Measurements from ENCODE around the gene SERPINH1. TPM values are rescaled to one million over a fixed set of nuclear protein-coding genes. Genes with fewer than 3 reads are reported as not detected.

Gene SERPINH1
- total RNA-seq, 1 experiment from 2014 or later: 89.8 TPM

- ChIA-PET POLR2A (interaction anchor here (0.7 kb wide), 1 partner anchor 15 kb away, joined by 5 read pairs; no protein-coding TSS in a partner anchor), CTCF (interaction anchor here (0.6 to 1.1 kb wide), 3 partner anchors 10 to 449 kb away, joined by 3 read pairs; no protein-coding TSS in a partner anchor)
- TF ChIP-seq CTCF (IDR thresholded peaks at IDR 0.05) (no peak), POLR2AphosphoS5 (IDR thresholded peaks at IDR 0.05; ENCODE audit: low read depth, low read length) (no peak), SIN3A (IDR thresholded peaks at IDR 0.05; ENCODE audit: borderline replicate concordance, insufficient read depth, low read depth, low read length) (no peak), TCF7L2 (IDR thresholded peaks at IDR 0.05; ENCODE audit: low read depth, low read length) (no peak)
- TF ChIP-seq, protein P1, sequence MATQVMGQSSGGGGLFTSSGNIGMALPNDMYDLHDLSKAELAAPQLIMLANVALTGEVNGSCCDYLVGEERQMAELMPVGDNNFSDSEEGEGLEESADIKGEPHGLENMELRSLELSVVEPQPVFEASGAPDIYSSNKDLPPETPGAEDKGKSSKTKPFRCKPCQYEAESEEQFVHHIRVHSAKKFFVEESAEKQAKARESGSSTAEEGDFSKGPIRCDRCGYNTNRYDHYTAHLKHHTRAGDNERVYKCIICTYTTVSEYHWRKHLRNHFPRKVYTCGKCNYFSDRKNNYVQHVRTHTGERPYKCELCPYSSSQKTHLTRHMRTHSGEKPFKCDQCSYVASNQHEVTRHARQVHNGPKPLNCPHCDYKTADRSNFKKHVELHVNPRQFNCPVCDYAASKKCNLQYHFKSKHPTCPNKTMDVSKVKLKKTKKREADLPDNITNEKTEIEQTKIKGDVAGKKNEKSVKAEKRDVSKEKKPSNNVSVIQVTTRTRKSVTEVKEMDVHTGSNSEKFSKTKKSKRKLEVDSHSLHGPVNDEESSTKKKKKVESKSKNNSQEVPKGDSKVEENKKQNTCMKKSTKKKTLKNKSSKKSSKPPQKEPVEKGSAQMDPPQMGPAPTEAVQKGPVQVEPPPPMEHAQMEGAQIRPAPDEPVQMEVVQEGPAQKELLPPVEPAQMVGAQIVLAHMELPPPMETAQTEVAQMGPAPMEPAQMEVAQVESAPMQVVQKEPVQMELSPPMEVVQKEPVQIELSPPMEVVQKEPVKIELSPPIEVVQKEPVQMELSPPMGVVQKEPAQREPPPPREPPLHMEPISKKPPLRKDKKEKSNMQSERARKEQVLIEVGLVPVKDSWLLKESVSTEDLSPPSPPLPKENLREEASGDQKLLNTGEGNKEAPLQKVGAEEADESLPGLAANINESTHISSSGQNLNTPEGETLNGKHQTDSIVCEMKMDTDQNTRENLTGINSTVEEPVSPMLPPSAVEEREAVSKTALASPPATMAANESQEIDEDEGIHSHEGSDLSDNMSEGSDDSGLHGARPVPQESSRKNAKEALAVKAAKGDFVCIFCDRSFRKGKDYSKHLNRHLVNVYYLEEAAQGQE (IDR thresholded peaks at IDR 0.05; ENCODE audit: insufficient read depth in 1 of 2, low read depth in 2 of 2, low read length in 1 of 2): no peak
- DNase-seq (ENCODE audit: low read depth, low spot score): no peak
- in situ Hi-C loops (cut with HindIII; ENCODE audit: low pct_unique_long_range_greater_than_20kb, low sequenced_read_pairs): no loop called here
- Histone ChIP-seq H3K27ac (ENCODE audit: low read length) (peak overlapping the region; percentile 20; the same call in 1 of the 2 replicates), H3K36me3 (ENCODE audit: control insufficient read depth, insufficient read depth, low read length) (peaks cover 3% of the 10 kb centered on the region; the same call in 1 of the 2 replicates), H3K9me3 (ENCODE audit: control insufficient read depth, insufficient read depth, low read depth, low read length) (no peaks in the 10 kb centered on the region), H3K4me3 (ENCODE audit: low read depth in 2 of 2, low read length in 2 of 2) (no peak overlapping the region), H3K4me1 (ENCODE audit: control insufficient read depth, insufficient read depth, low read length) (peaks cover 36% of the 10 kb centered on the region), H3K27me3 (ENCODE audit: control insufficient read depth, insufficient read depth, low read length) (no peaks in the 10 kb centered on the region)
- ATAC-seq: no peak
- intact Hi-C loops (cut with micrococcal nuclease; ENCODE audit: unreplicated experiment): no loop called here
- no TSS peak for BruUV-seq (replicated peaks)
Observed at GRCh38 chr11:75558939-75559843, 2.9 kb upstream of the SERPINH1 start.

DNA sequence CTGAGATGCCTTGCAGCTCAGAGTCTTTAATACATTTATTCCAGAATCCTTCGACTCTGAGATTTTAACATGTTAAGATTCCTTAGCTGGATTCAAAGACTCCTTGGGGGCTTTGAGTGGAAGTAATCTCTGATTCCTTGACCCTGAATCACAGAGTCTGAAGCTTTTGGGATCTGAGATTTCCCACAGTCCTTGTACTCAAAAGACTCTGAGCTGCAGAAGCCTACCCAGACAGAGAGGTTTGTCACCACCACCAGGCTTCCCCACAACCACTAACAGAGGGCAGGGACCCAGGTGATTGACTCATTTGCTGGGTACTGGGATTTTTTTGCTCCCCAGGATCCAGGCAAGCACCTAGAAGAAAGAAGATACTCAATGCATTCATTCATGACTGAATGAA, 1.4 kb upstream of the SERPINH1 start:
- TF ChIP-seq POLR2AphosphoS5 (IDR thresholded peaks at IDR 0.05; ENCODE audit: low read depth, low read length) (no peak), TCF7L2 (IDR thresholded peaks at IDR 0.05; ENCODE audit: low read depth, low read length) (no peak), CTCF (IDR thresholded peaks at IDR 0.05) (no peak), SIN3A (IDR thresholded peaks at IDR 0.05; ENCODE audit: borderline replicate concordance, insufficient read depth, low read depth, low read length) (no peak)
- TF ChIP-seq, protein P1 (IDR thresholded peaks at IDR 0.05; ENCODE audit: insufficient read depth in 1 of 2, low read depth in 2 of 2, low read length in 1 of 2): no peak
- POLR2A ChIA-PET: interaction anchor here (0.6 to 0.7 kb wide), 2 partner anchors 57 to 73 kb away, joined by 3 to 9 read pairs; no protein-coding TSS in a partner anchor
- no peaks in the 10 kb centered on the region for H3K9me3 ChIP-seq (ENCODE audit: control insufficient read depth, insufficient read depth, low read depth, low read length)
- BruUV-seq (replicated peaks): no TSS peak
- DNase-seq (ENCODE audit: low read depth, low spot score) (no peak), ATAC-seq (no peak)
- peaks cover 49% of the 10 kb centered on the region for H3K4me1 ChIP-seq (ENCODE audit: control insufficient read depth, insufficient read depth, low read length)
- in situ Hi-C loops (cut with HindIII; ENCODE audit: low pct_unique_long_range_greater_than_20kb, low sequenced_read_pairs) (no loop called here), intact Hi-C loops (cut with micrococcal nuclease; ENCODE audit: unreplicated experiment) (no loop called here)
- H3K27ac ChIP-seq (ENCODE audit: low read length): no peak overlapping the region
- CTCF ChIA-PET: no interaction called here
- no peak overlapping the region for H3K4me3 ChIP-seq (ENCODE audit: low read depth in 2 of 2, low read length in 2 of 2)
- no peaks in the 10 kb centered on the region for H3K27me3 ChIP-seq (ENCODE audit: control insufficient read depth, insufficient read depth, low read length)
- peaks cover 3% of the 10 kb centered on the region; the same call in 1 of the 2 replicates for H3K36me3 ChIP-seq (ENCODE audit: control insufficient read depth, insufficient read depth, low read length)
